GM19035 (cell line): ENCODE measurements around the gene MXRA7.
"Not testable (repeated sequence)": the region's sequence is repeated elsewhere in the genome, so short reads cannot be mapped to it uniquely, and the experiment has no call there.

Experiments used
- ATAC-seq: cut with Tn5 transposase; IDR thresholded peaks from one replicate; pipeline ENCODE4 v1.9.1; 2021; ENCODE audit not compliant: unreplicated experiment

MXRA7 gene

DNA sequence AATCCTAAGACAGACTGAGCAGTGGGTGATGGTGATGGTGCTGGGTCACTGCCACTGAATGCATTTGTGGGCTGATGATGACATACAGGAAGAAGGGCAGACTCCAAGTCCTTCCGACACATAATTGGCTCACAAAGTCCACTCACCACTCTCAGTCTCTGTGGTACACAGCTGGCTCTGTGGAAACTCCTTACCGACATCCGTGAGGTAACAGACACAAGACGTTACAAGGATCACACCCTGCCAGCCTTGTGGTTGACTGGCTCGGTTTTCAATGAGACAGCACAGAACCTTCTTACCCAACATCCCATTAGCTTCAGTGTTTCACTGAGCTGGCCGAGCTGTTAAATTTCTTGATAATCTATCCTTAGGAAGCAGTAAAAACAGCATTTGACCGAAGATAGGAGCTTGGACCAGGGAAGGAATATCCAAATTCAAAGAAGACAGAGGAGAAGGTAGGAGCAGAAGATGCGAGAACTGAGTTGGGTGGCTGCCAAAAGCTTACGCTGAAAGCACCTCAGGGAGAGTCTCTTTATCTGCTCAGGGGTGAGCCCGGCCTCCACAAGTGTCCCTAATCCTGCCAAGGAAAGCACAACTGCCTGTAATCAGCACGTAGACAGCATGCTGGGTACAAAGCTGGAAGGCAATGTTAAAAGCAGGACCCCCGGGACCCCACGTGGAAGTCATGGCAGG is 5.5 kb upstream of the MXRA7 start:
- ATAC-seq: no peak

GRCh38 chr17:76715496-76715830 is 4.7 kb upstream of the MXRA7 start:
- no peak for ATAC-seq

GRCh38 chr17:76714822-76715495 is 4.2 kb upstream of the MXRA7 start:
- ATAC-seq: no peak

GRCh38 chr17:76714336-76714735 is 3.6 kb upstream of the MXRA7 start:
- no peak for ATAC-seq

GRCh38 chr17:76713765-76714164 is 3.0 kb upstream of the MXRA7 start:
- no peak for ATAC-seq

DNA sequence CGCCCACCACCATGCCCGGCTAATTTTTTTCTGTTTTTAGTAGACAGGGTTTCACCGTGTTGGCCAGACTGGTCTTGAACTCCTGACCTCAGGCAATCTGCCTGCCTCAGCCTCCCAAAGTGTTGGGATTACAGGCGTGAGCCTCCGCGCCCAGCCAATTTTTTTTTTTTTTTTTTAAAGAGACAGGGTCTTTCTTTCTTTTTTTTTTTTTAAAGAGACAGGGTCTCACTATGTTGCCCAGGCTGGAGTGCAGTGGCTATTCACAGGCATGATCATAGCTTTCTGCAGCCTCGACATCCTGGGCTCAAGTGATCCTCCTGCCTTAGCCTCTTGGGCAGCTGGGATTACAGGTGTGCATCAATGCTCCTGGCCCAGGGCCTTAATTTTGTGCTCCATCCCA is 1.6 kb upstream of the MXRA7 start:
- not testable (repeated sequence) for ATAC-seq

DNA sequence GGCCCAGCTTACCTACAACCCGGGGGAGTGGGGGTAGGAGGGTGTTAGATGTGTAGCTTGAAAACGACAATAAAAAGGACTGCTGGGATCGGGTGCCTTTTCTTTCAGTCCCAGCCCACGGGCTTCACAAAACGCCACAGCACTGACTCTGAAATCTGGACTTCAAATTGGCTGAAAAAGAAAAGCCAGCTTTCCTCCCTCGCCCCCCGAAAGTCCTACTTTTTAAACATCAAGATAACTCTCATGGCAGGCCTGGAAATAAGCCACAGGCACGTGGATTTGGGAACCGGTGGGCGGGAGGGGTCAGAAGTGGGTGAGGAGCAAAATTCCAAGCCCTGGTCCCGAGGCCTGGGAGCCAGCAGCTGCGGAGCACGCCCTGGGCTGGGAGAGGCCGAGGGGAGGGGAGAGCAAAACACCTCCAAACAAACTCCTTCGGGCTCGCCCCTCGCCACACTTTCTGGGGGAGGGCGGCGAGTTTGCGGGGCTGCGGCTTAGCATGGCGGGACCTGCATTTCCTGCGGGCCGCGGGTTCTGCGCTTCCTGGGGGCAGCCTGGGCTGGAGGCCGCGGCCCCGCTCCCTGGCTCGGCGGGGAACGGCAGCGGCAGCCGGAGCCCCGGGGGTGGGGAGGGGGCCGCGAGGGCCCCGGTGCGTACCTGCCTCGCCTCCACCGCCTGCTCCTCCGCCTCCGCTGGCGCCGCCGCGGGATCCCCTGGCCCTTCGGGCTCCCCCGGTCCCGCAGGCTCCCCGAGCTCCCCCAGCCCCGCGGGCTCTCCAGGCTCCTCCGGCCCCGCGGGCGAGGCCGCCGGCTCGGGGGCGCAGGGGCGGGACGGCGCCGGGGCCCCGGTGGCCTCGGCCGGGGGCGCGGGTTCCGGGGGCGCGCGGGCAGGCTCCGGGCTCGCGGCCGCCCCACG is 558 bp downstream of the MXRA7 start:
- not testable (repeated sequence) for ATAC-seq

DNA sequence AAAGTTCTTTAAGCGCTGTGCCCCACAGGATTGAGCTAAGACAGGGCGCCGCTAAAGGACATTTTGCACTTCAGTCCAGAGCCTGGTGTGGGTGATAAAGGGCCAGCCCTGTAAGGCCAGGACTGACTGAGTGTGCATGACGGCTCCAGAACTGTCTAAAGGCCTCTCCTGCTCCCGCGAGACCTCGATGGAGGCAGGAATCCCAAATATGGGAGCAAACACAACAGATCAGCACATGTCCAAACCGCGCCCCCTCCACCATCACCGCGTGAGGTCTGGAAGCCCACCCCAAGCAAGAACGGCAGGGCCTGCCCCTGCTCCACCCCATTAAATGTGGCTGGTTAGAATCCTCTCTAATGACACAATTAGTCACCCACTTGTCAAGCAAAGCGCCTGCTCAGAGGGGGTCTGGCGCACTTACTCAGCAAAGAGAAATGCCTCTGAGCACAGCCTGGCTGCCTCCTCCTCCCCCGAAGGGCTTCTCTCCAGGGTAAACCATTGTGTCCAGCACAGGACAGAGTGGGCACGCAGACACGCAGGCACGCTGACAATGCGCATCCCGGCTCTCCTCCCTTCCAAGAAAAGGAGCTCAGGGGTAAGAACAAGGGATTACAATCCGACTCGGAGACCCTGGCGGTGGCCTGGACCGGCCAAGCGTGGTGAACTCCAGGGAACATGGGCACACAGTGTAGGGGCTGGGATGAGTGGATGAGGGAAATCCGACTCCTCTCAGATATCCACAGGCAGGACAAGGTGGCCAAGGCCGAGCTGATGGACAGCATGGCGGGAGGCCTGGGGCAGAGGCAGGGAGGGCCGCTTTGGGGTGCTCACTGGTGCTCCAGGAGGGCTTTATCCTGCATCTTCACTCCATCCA is 1.5 kb downstream of the MXRA7 start:
- no peak for ATAC-seq

DNA sequence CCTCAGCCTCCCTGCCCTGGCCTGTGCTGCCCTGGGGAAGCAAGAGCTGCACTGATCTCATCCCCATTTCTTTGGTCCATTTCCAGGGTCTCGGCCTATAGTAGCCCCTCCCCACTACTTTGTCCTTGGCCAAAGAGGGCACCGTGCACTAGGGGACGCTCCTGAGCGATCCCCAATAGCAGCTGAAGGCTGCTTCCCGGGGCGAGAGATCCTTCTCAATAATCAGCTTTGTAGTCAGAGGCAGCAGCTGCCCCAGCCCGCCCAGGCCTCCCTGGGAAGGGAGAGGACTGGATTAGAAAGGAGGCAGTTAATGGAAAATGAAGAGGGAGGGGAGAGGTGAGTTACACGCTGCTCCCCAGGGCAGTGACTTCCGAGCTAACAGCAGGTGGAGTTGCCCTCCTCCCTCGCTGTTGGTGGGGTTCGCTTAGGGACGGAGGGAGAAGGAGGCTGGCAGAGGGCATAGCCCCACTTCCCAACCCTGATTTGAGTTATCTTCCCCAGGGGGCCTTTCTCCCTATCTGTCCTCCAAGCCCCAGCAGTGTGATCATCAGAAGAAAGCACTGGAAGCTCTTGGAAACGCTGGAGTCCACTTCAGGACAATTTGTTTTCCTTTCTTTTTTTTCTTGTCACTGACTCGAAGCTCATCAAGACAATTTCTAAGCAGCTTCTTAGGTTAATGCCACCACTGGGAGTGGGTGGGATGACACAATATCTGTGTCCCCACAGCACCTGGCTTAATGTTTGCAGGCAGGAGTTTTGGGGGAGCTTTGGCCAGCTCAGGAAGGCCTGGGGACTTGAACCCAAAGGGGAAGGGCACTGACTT is 2.6 kb downstream of the MXRA7 start:
- no peak for ATAC-seq

DNA sequence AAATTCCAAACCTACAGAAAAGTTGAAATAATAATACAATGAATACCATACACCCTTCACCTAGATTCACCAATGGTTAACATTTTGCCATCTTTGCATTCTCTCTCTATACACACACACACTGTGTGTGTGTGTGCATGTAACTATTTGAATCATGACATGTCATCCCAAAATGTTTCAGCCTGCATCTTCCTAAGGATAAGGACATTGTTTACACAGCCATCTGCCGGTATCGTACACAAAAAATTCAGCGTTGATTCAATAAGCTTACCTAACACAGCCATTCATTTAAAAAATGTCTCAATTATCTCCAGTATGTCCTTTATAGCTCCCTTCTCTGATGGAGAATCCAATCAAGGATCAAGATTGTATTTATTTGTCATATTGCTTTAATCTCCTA is 3.9 kb downstream of the MXRA7 start:
- no peak for ATAC-seq

- no peak for ATAC-seq
Measured at GRCh38 chr17:76704805-76705204, 6.0 kb downstream of the MXRA7 start.

- no peak for ATAC-seq
Measured at GRCh38 chr17:76702941-76703637, 7.7 kb downstream of the MXRA7 start.

GRCh38 chr17:76702076-76702475 is 8.7 kb downstream of the MXRA7 start:
- no peak for ATAC-seq

DNA sequence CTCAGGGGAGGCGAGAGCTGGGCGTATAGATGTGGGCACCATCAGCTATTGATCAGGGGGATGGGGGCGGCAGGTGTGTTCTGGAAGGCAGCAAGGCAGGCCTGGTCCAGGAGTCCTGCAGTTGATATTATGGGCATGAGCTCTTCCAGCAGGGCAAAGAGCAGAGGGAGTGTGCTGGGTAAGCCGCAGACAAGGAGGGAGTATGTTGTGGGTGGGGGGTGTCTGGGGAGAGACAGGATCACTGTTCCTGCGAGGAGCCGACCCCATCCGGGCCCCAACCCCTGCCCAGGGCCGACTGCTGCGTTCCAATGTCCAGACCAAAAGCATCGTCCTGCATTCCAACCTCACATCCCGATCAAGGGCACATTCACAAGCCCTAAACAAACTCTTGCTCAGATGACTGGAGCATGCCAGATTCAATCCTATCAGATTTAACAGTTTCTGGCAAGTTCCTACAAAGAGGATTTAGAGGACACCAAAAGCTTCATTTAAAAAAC is 9.2 kb downstream of the MXRA7 start:
- ATAC-seq: no peak

DNA sequence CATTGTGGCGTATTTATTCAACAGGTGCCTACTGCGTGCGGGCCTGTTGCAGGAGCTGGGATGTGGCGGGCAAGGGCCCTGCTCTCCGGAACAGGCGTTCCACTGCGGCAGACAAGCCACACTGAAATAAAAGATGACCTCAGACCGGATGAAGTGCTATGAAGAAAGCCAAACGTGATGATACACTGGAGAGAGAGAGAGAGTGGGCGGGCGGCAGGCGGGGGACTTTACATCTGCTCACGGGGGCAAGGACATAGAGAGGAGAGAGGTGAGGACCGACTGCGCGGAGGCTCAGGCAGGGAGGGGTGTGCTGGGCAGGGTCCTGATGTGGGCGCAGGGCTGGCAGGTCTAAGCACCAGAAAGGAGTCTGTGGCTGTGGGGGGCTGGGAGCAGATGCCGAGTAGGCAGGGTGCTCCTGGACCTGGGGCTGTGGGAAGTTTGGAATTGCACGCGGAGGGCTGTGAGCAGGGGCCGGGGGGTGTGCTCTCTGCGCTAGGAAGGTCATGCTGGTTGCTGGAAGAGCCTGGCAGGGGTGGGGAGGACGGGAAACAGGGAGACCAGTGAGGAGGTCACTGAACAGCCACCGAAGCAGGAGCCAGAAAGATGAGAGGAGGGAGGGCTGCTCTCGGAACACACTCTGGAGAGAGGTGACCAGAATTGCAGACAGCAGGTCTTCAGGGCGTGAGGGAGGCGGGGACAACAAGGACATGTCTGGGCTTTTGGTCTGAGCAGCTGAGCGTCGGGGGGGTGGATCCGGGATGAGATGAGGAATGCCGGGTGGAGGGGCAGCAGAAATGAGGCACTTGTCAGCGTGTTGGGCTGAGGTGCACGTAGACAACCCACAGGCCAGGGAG is 9.9 kb downstream of the MXRA7 start:
- no peak for ATAC-seq

DNA sequence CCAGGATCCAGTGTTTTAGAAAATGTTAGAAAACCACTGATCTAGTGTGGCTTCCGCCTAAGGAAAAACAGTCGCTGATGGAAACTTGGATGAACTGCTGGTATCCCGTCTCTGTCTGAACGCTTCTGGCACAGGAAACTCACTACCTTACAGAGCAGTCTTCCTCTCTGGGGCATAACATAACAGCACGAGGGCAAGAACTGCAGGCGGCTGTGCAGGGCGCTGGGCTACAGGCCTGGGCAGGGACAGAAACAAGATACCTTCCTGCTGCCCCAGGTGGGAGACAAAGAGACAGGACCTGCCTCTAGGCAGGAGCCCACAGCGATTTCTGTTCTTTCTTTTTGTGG is 10.5 kb downstream of the MXRA7 start:
- no peak for ATAC-seq

DNA sequence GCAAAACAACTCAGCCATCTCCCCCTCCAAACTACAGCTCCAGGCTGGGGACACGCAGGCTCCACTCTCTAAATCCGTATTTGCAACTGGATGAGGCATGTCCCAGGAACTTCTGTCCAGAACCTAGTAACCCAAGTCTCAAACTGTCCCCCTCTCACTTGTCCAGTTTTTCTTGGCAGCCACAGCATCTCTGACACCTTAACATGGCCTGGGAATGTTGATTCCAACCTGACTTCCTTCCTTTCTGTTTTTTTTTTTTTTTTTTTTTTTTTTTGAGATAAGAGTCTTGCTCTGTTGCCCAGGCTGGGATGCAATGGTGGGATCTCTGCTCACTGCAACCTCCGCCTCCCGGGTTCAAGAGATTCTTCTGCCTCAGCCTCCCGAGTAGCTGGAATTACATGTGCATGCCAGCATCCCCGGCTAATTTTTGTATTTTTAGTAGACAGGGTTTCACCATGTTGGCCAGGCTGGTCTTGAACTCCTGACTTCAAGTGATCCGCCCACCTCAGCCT is 12.2 kb downstream of the MXRA7 start:
- ATAC-seq: not testable (repeated sequence)
